WTC11 (cell line): ENCODE measurements around the gene PEX11B. TPM values are rescaled to one million over a fixed set of nuclear protein-coding genes. Genes with fewer than 3 reads are reported as not detected.
A peak's percentile ranks its signal among the peaks of the same experiment; 100 is the strongest.

Experiments
- ATAC-seq: fragments of 200-7000 bp; cut with Tn5 transposase; 2 replicates; pipeline ENCODE4 v1.10.0; 2021; ENCODE audit warnings: mild to moderate bottlenecking, moderate library complexity
- CTCF ChIA-PET: fragments of 300-600 bp; sonication (Branson Sonifier 250); formaldehyde crosslinking; loops from one replicate; lab custom pipeline; 2021; ENCODE audit warnings: antibody characterized with exemption; lab: Charles Lee
- POLR2A ChIA-PET: fragments of 350-600 bp; sonication (Branson Sonifier 250); formaldehyde crosslinking; loops from one replicate; lab custom pipeline; 2021; ENCODE audit warnings: antibody characterized with exemption; lab: Charles Lee
- DNase-seq: peaks from one replicate; pipeline ENCODE4 v3.0.0; 2021; ENCODE audit warnings: low spot score
- H3K27ac Mint-ChIP-seq: 2 replicates; pipeline ENCODE4 v1.8.0; 2021; ENCODE audit warnings: mixed read lengths
- H3K27me3 Mint-ChIP-seq: 2 replicates; pipeline ENCODE4 v1.8.0; 2021; ENCODE audit warnings: low read depth, mild to moderate bottlenecking, moderate library complexity, mixed read lengths
- H3K36me3 Mint-ChIP-seq: 2 replicates; pipeline ENCODE4 v1.8.0; 2021; ENCODE audit warnings: mixed read lengths
- H3K4me1 Mint-ChIP-seq: 2 replicates; pipeline ENCODE4 v1.8.0; 2022; ENCODE audit warnings: mixed read lengths
- H3K4me3 Mint-ChIP-seq: 2 replicates; pipeline ENCODE4 v1.8.0; 2021; ENCODE audit warnings: mild to moderate bottlenecking, moderate library complexity, mixed read lengths
- H3K9me3 Mint-ChIP-seq: 2 replicates; pipeline ENCODE4 v1.8.0; 2021; ENCODE audit warnings: mixed read lengths
- ETV6 ChIP-seq: sonication (generic); formaldehyde crosslinking; IDR thresholded peaks from 2 replicates; pipeline ENCODE4 v1.8.1; 2022; ENCODE audit warnings: mild to moderate bottlenecking, missing genetic modification reagents
- FOXP1 ChIP-seq: sonication (generic); formaldehyde crosslinking; IDR thresholded peaks from 2 replicates; pipeline ENCODE4 v1.8.0; 2022; ENCODE audit warnings: missing genetic modification reagents, mild to moderate bottlenecking, moderate library complexity, borderline replicate concordance
- GABPB1 ChIP-seq: sonication (generic); formaldehyde crosslinking; IDR thresholded peaks from 2 replicates; pipeline ENCODE4 v1.8.1; 2023; ENCODE audit warnings: mild to moderate bottlenecking, missing genetic modification reagents
- MYBL2 ChIP-seq: sonication (generic); formaldehyde crosslinking; IDR thresholded peaks from 2 replicates; pipeline ENCODE4 v1.8.1; 2023; ENCODE audit warnings: mild to moderate bottlenecking, moderate library complexity, missing genetic modification reagents
- OVOL2 ChIP-seq: fragments of 250-450 bp; sonication (Bioruptor Pico); IDR thresholded peaks from 2 replicates; pipeline ENCODE4 v1.9.0; 2021; ENCODE audit warnings: mild to moderate bottlenecking, borderline replicate concordance
- SMAD4 ChIP-seq: sonication (generic); formaldehyde crosslinking; IDR thresholded peaks from 2 replicates; pipeline ENCODE4 v1.8.0; 2022; ENCODE audit warnings: mild to moderate bottlenecking, missing genetic modification reagents
- TP53 ChIP-seq: sonication (generic); formaldehyde crosslinking; IDR thresholded peaks from 2 replicates; pipeline ENCODE4 v1.8.1; 2023; ENCODE audit warnings: mild to moderate bottlenecking, missing genetic modification reagents
- ZNF396 ChIP-seq: fragments of 250-450 bp; sonication (Bioruptor Pico); IDR thresholded peaks from 2 replicates; pipeline ENCODE4 v1.8.0; 2021; ENCODE audit warnings: mild to moderate bottlenecking, moderate library complexity, borderline replicate concordance
- total RNA-seq: library from RNA; stranded (reverse); gene quantifications from 3 replicates; pipeline ENCODE4 v1.2.3, GENCODE V29; 2021
- TF ChIP-seq, protein P1 (sequence below): sonication (generic); formaldehyde crosslinking; IDR thresholded peaks from 2 replicates; pipeline ENCODE4 v1.8.1; 2022; ENCODE audit warnings: missing genetic modification reagents, borderline replicate concordance
- TF ChIP-seq, protein P2 (sequence below): sonication (generic); formaldehyde crosslinking; IDR thresholded peaks from 2 replicates; pipeline ENCODE4 v1.8.0; 2022; ENCODE audit warnings: missing genetic modification reagents
- TF ChIP-seq, protein P3 (sequence below): sonication (generic); formaldehyde crosslinking; IDR thresholded peaks from 2 replicates; pipeline ENCODE4 v1.8.0; 2023; ENCODE audit warnings: mild to moderate bottlenecking, missing genetic modification reagents
- TF ChIP-seq, protein P4 (sequence below): fragments of 200-600 bp; IDR thresholded peaks from 2 replicates; pipeline ENCODE4 v1.8.0; 2022; ENCODE audit warnings: antibody characterized with exemption

PEX11B gene
- total RNA-seq, 1 experiment from 2014 or later: 11.8 TPM

DNA sequence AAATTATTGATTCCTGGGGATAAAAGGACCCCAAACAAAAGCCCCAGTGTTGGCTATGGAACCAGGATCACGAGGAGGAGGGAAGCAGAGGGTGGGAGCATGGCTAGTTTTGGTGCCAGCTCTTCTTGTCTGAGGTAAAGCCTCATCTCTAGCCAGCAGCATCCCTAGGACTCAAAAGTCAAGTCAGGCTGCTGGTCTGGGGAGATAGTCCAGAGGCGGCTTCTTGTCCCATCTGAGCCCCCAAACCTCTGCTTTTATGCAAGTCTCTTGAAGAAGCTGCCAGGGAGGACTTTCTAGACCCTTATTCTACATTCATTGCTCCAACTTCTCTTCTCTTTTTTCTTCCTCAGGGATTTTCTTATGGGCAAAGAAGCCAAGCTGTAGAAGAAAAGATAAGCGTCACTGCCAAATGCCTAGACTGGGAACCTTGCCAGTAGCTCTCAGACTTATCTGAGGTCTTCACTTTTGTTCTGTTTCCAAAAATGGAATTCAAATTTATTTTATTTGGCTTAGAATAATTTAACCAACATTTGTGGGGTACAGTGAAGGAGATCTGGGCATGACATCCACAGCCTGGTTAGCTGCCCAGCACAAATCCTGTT, 25.9 kb downstream of the PEX11B start (continued):
- TF ChIP-seq, protein P1, sequence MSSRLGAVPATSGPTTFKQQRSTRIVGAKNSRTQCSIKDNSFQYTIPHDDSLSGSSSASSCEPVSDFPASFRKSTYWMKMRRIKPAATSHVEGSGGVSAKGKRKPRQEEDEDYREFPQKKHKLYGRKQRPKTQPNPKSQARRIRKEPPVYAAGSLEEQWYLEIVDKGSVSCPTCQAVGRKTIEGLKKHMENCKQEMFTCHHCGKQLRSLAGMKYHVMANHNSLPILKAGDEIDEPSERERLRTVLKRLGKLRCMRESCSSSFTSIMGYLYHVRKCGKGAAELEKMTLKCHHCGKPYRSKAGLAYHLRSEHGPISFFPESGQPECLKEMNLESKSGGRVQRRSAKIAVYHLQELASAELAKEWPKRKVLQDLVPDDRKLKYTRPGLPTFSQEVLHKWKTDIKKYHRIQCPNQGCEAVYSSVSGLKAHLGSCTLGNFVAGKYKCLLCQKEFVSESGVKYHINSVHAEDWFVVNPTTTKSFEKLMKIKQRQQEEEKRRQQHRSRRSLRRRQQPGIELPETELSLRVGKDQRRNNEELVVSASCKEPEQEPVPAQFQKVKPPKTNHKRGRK: no peak
- TF ChIP-seq SMAD4 (no peak), FOXP1 (CRISPR knock-in tag) (no peak), ZNF396 (CRISPR knock-in tag) (no peak), TP53 (CRISPR knock-in tag) (no peak), MYBL2 (CRISPR knock-in tag) (no peak)
- TF ChIP-seq, protein P2, sequence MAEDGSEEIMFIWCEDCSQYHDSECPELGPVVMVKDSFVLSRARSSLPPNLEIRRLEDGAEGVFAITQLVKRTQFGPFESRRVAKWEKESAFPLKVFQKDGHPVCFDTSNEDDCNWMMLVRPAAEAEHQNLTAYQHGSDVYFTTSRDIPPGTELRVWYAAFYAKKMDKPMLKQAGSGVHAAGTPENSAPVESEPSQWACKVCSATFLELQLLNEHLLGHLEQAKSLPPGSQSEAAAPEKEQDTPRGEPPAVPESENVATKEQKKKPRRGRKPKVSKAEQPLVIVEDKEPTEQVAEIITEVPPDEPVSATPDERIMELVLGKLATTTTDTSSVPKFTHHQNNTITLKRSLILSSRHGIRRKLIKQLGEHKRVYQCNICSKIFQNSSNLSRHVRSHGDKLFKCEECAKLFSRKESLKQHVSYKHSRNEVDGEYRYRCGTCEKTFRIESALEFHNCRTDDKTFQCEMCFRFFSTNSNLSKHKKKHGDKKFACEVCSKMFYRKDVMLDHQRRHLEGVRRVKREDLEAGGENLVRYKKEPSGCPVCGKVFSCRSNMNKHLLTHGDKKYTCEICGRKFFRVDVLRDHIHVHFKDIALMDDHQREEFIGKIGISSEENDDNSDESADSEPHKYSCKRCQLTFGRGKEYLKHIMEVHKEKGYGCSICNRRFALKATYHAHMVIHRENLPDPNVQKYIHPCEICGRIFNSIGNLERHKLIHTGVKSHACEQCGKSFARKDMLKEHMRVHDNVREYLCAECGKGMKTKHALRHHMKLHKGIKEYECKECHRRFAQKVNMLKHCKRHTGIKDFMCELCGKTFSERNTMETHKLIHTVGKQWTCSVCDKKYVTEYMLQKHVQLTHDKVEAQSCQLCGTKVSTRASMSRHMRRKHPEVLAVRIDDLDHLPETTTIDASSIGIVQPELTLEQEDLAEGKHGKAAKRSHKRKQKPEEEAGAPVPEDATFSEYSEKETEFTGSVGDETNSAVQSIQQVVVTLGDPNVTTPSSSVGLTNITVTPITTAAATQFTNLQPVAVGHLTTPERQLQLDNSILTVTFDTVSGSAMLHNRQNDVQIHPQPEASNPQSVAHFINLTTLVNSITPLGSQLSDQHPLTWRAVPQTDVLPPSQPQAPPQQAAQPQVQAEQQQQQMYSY: no peak
- TF ChIP-seq, protein P3, sequence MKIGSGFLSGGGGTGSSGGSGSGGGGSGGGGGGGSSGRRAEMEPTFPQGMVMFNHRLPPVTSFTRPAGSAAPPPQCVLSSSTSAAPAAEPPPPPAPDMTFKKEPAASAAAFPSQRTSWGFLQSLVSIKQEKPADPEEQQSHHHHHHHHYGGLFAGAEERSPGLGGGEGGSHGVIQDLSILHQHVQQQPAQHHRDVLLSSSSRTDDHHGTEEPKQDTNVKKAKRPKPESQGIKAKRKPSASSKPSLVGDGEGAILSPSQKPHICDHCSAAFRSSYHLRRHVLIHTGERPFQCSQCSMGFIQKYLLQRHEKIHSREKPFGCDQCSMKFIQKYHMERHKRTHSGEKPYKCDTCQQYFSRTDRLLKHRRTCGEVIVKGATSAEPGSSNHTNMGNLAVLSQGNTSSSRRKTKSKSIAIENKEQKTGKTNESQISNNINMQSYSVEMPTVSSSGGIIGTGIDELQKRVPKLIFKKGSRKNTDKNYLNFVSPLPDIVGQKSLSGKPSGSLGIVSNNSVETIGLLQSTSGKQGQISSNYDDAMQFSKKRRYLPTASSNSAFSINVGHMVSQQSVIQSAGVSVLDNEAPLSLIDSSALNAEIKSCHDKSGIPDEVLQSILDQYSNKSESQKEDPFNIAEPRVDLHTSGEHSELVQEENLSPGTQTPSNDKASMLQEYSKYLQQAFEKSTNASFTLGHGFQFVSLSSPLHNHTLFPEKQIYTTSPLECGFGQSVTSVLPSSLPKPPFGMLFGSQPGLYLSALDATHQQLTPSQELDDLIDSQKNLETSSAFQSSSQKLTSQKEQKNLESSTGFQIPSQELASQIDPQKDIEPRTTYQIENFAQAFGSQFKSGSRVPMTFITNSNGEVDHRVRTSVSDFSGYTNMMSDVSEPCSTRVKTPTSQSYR: no peak

DNA sequence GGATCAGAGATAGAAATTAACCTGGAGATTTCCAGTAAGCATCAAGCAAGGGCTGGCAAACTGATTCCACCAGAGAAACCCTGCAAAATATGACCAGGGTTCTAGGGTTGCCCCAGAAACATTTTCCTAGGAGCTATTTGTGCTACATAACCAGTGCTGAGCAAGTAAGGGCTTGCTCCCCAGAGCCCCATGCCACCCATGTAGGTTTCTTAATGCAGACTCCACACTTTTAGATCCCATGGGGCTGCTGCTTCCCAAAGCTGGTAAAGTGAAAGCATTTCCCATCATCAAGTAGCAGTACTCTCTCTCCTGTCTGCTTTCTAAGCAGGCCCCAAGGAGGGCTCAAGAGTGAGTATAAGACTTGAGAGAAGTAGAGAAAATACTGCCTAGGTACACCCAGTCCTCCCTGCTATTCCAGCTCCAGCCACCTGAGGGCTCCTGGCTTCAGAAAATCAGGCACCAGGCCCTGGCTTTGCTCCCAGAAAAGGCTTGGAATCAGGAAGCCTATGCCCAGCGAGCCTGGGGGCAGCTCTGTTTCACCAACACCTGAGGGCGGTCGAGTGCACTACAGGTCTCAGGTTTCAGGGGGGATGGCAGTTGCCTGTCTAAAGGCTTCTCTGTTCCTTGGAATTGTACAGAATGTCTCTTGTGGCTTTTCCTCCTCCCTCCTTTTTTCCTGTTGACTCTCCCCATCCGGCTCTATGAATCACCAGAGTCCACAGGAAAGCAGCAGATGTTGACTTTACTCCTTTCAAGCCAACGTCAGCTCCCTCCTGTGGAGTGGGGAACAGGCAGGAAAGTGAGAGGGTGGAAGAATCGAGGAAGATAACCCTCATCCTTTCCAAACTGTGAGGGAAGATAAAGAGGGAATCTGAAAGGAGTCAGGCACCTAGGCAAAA, 26.7 kb downstream of the PEX11B start:
- POLR2A ChIA-PET: interaction anchor here (1.0 to 1.8 kb wide), 7 partner anchors 16 to 88 kb away, joined by 4 to 14 read pairs (median 5); partner anchors contain the start of genes ANKRD34A, NUDT17, PIAS3 and POLR3GL
- H3K27me3 Mint-ChIP-seq: peaks cover 15% of the 10 kb centered on the region
- DNase-seq: peak; percentile 98
- TF ChIP-seq OVOL2 (CRISPR knock-in tag): no peak
- no peak for TF ChIP-seq ZNF396 (CRISPR knock-in tag)
- TF ChIP-seq, protein P4, sequence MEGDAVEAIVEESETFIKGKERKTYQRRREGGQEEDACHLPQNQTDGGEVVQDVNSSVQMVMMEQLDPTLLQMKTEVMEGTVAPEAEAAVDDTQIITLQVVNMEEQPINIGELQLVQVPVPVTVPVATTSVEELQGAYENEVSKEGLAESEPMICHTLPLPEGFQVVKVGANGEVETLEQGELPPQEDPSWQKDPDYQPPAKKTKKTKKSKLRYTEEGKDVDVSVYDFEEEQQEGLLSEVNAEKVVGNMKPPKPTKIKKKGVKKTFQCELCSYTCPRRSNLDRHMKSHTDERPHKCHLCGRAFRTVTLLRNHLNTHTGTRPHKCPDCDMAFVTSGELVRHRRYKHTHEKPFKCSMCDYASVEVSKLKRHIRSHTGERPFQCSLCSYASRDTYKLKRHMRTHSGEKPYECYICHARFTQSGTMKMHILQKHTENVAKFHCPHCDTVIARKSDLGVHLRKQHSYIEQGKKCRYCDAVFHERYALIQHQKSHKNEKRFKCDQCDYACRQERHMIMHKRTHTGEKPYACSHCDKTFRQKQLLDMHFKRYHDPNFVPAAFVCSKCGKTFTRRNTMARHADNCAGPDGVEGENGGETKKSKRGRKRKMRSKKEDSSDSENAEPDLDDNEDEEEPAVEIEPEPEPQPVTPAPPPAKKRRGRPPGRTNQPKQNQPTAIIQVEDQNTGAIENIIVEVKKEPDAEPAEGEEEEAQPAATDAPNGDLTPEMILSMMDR: peak; percentile 85
- peak; percentile 70; the same call in 1 of the 2 replicates for TF ChIP-seq ETV6 (CRISPR knock-in tag)
- TF ChIP-seq GABPB1 (CRISPR knock-in tag): peak; percentile 53
- TF ChIP-seq, all 79 proteins: peak for 3
- H3K27ac Mint-ChIP-seq: peak overlapping the region; percentile 95
- H3K9me3 Mint-ChIP-seq: no peaks in the 10 kb centered on the region
- CTCF ChIA-PET: interaction anchor here (0.5 to 3.7 kb wide), 51 partner anchors 9 to 154 kb away, joined by 3 to 93 read pairs (median 5); partner anchors contain the start of genes ANKRD34A, HJV, ITGA10 and LIX1L
- peaks cover 25% of the 10 kb centered on the region for H3K4me1 Mint-ChIP-seq
- H3K4me3 Mint-ChIP-seq: peak overlapping the region; percentile 62
- ATAC-seq: peak; percentile 100
- H3K36me3 Mint-ChIP-seq: no peaks in the 10 kb centered on the region
